GM18526 (cell line): ENCODE measurements around the gene PALLD.

Source experiments
- POLR2A ChIP-seq: IDR thresholded peaks from 3 replicates; pipeline ENCODE4 v1.6.1; 2011; ENCODE audit not compliant: insufficient read length; ENCODE audit errors: extremely low read depth

The PALLD gene

GRCh38 chr4:168900080-168900479, 403.2 kb downstream of the PALLD start:
- TF ChIP-seq POLR2A = no peak

GRCh38 chr4:168907119-168907698, 410.4 kb downstream of the PALLD start:
- TF ChIP-seq POLR2A = no peak

GRCh38 chr4:168908093-168908492, 411.2 kb downstream of the PALLD start:
- no peak for TF ChIP-seq POLR2A

GRCh38 chr4:168908851-168909273, 412.0 kb downstream of the PALLD start:
- TF ChIP-seq POLR2A = no peak

GRCh38 chr4:168914095-168914494, 417.2 kb downstream of the PALLD start:
- no peak for TF ChIP-seq POLR2A

- no peak for TF ChIP-seq POLR2A
These were observed 420.4 kb downstream of the PALLD start for GRCh38 chr4:168917138-168917779.

- no peak for TF ChIP-seq POLR2A
These were observed 423.0 kb downstream of the PALLD start for GRCh38 chr4:168919706-168920324.

- TF ChIP-seq POLR2A = no peak
These were observed 423.7 kb downstream of the PALLD start for GRCh38 chr4:168920441-168921065.

GRCh38 chr4:168923526-168924194, 426.8 kb downstream of the PALLD start:
- no peak for TF ChIP-seq POLR2A

- no peak for TF ChIP-seq POLR2A
These were observed 427.8 kb downstream of the PALLD start for GRCh38 chr4:168924667-168925066.

GRCh38 chr4:168925789-168926490, 429.1 kb downstream of the PALLD start:
- TF ChIP-seq POLR2A = no peak

GRCh38 chr4:168928346-168928745, 431.5 kb downstream of the PALLD start:
- TF ChIP-seq POLR2A = no peak

- no peak for TF ChIP-seq POLR2A
These were observed 432.0 kb downstream of the PALLD start for GRCh38 chr4:168928875-168929274.

GRCh38 chr4:168930413-168931196, 433.8 kb downstream of the PALLD start:
- no peak for TF ChIP-seq POLR2A
